Fibroblast of lung (primary cell): ENCODE measurements around the gene ZCCHC14. TPM values are rescaled to one million over a fixed set of nuclear protein-coding genes. Genes with fewer than 3 reads are reported as not detected.

Experiments
- DNase-seq, 2 donors: peaks; one replicate each; pipeline versions ENCODE4 v3.0.0 to v3.0.0-alpha.2; 2010; ENCODE audit warnings: low read depth in 2 of 2
- H2AFZ ChIP-seq: 2 replicates; pipeline ENCODE4 v1.5.1; 2012; ENCODE audit warnings: low read length, control low read depth, inconsistent platforms
- H3K27ac ChIP-seq: 2 replicates; pipeline ENCODE4 v1.5.1; 2011; ENCODE audit warnings: low read length, control low read depth; ENCODE audit not compliant: insufficient read depth
- H3K27me3 ChIP-seq: 2 replicates; pipeline ENCODE4 v1.5.1; 2011; ENCODE audit warnings: mild to moderate bottlenecking, low read length; ENCODE audit not compliant: control insufficient read depth, insufficient read depth
- H3K36me3 ChIP-seq: 2 replicates; pipeline ENCODE4 v1.5.1; 2011; ENCODE audit warnings: low read length; ENCODE audit not compliant: control insufficient read depth, insufficient read depth
- H3K4me1 ChIP-seq: 2 replicates; pipeline ENCODE4 v1.5.1; 2011; ENCODE audit warnings: low read length; ENCODE audit not compliant: control insufficient read depth, insufficient read depth; ENCODE audit errors: extremely low read depth
- H3K4me2 ChIP-seq: 2 replicates; pipeline ENCODE4 v1.5.1; 2011; ENCODE audit warnings: low read length, control low read depth; ENCODE audit not compliant: insufficient read depth; ENCODE audit errors: extremely low read depth
- H3K4me3 ChIP-seq, 4 experiments: fragments of 200-600 bp in 1 of 4; sonication (generic) in 1 of 4; replicated peaks in 1 of 4; 2 replicates each; pipeline ENCODE4 v1.5.1; 2011 to 2016; ENCODE audit warnings: low read length in 4 of 4, low read depth in 3 of 4, mild to moderate bottlenecking in 3 of 4, control low read depth in 2 of 4, inconsistent platforms in 1 of 4, mixed read lengths in 1 of 4; ENCODE audit not compliant: insufficient read depth in 1 of 4; ENCODE audit errors: control extremely low read depth in 1 of 4
- H3K79me2 ChIP-seq: 2 replicates; pipeline ENCODE4 v1.5.1; 2012; ENCODE audit warnings: mild to moderate bottlenecking, low read length, inconsistent platforms; ENCODE audit not compliant: control insufficient read depth, insufficient read depth
- H3K9ac ChIP-seq: 2 replicates; pipeline ENCODE4 v1.5.1; 2011; ENCODE audit warnings: mild to moderate bottlenecking, low read length, control low read depth; ENCODE audit not compliant: insufficient read depth
- H3K9me3 ChIP-seq: 2 replicates; pipeline ENCODE4 v1.5.1; 2012; ENCODE audit warnings: low read depth, low read length; ENCODE audit not compliant: control insufficient read depth, insufficient read depth
- H4K20me1 ChIP-seq: 2 replicates; pipeline ENCODE4 v1.5.1; 2011; ENCODE audit warnings: low read length; ENCODE audit not compliant: control insufficient read depth, insufficient read depth; ENCODE audit errors: extremely low read depth
- CTCF ChIP-seq, 2 donors: IDR thresholded peaks in 1 of 2; conservative IDR thresholded peaks in 1 of 2; 1 replicate in 1 of 2; 2 replicates in 1 of 2; pipeline ENCODE4 v1.5.1; 2011 to 2012; ENCODE audit warnings: low read length in 2 of 2, control low read depth in 1 of 2, inconsistent platforms in 1 of 2, low read depth in 1 of 2, mild to moderate bottlenecking in 1 of 2
- EZH2 ChIP-seq: IDR thresholded peaks from 2 replicates; pipeline ENCODE4 v1.5.1; 2012; ENCODE audit warnings: low read length, control low read depth, mild to moderate bottlenecking; ENCODE audit errors: missing control alignments
- polyA plus RNA-seq, 2 donors: library from polyadenylated mRNA; depleted of rRNA in 1 of 2; stranded (reverse) in 1 of 2; unstranded in 1 of 2; fragments of >200 nt; gene quantifications; 2 replicates each; pipeline ENCODE4 v1.2.1, GENCODE V29; 2011 to 2012; ENCODE audit warnings: missing spikeins in 1 of 2
- total RNA-seq: library from RNA; depleted of rRNA; stranded (reverse); fragments of >200 nt; gene quantifications from 2 replicates; pipeline ENCODE4 v1.2.1, GENCODE V29; 2014

Gene ZCCHC14
- total and polyA plus RNA-seq, 2 donors (not counting 1 experiment from before 2014, with no cell fraction given) = 6.4 to 16.3 TPM

DNA sequence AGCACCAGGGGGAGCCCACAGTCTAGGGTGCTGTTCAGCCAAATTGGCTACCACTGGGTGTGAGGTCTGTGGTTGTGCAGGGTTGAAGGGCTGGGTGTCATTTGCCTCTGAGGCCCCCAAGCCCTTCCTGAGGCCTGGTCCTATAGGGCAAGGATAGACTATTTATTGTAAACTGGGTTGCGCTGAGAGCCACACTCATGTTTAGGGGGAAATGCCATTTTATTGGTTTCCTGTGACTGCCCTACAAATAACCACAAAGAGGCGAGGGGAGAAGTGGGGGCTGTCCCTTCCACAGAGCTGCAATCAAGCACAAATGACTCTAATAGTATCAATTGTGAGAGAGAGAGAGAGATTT lies 3.6 kb upstream of the ZCCHC14 start:
- Histone ChIP-seq H2AFZ (no peak overlapping the region), H3K79me2 (peaks cover 6% of the 10 kb centered on the region), H3K9ac (no peak overlapping the region), H3K9me3 (no peaks in the 10 kb centered on the region), H3K27ac (no peak overlapping the region), H3K36me3 (peaks cover 4% of the 10 kb centered on the region), H3K4me1 (peaks cover 2% of the 10 kb centered on the region), H4K20me1 (no peaks in the 10 kb centered on the region), H3K4me3 (no peak overlapping the region), H3K27me3 (no peaks in the 10 kb centered on the region), H3K4me2 (no peak overlapping the region)
- no peak for DNase-seq
- TF ChIP-seq CTCF (conservative IDR thresholded peaks at IDR 0.05 in 1 of 2, IDR thresholded peaks at IDR 0.05 in 1 of 2; ENCODE audit: low read depth in 1 of 2, low read length in 2 of 2) (no peak), EZH2 (no peak)

- H3K27ac ChIP-seq = no peak overlapping the region
- H3K36me3 ChIP-seq = peaks cover 4% of the 10 kb centered on the region
- peaks cover 12% of the 10 kb centered on the region for H3K79me2 ChIP-seq
- no peaks in the 10 kb centered on the region for H3K27me3 ChIP-seq
- no peak overlapping the region for H3K9ac ChIP-seq
- no peaks in the 10 kb centered on the region for H3K9me3 ChIP-seq
- no peak overlapping the region for H3K4me3 ChIP-seq
- H3K4me1 ChIP-seq = peaks cover 2% of the 10 kb centered on the region
- H4K20me1 ChIP-seq = no peaks in the 10 kb centered on the region
- H2AFZ ChIP-seq = no peak overlapping the region
- TF ChIP-seq EZH2 = no peak
- TF ChIP-seq CTCF (conservative IDR thresholded peaks at IDR 0.05 in 1 of 2, IDR thresholded peaks at IDR 0.05 in 1 of 2; ENCODE audit: low read depth in 1 of 2, low read length in 2 of 2) = no peak
- no peak overlapping the region for H3K4me2 ChIP-seq
- no peak for DNase-seq
Measured at GRCh38 chr16:87495578-87496446, 3.0 kb upstream of the ZCCHC14 start.

GRCh38 chr16:87493608-87494280 lies 920 bp upstream of the ZCCHC14 start:
- Histone ChIP-seq H3K4me3 (peak overlapping the region in 3 of 4 experiments; percentile 43 to 59 (median 45)), H4K20me1 (no peaks in the 10 kb centered on the region), H3K27me3 (no peaks in the 10 kb centered on the region), H3K9ac (no peak overlapping the region), H3K4me2 (peak overlapping the region; percentile 54), H3K4me1 (peaks cover 8% of the 10 kb centered on the region), H2AFZ (no peak overlapping the region), H3K9me3 (no peaks in the 10 kb centered on the region), H3K36me3 (peaks cover 6% of the 10 kb centered on the region), H3K79me2 (peaks cover 32% of the 10 kb centered on the region), H3K27ac (no peak overlapping the region)
- DNase-seq = no peak
- TF ChIP-seq CTCF (conservative IDR thresholded peaks at IDR 0.05 in 1 of 2, IDR thresholded peaks at IDR 0.05 in 1 of 2; ENCODE audit: low read depth in 1 of 2, low read length in 2 of 2) (no peak), EZH2 (no peak)
